Upper lobe of right lung (tissue), 1 donor: Measurements from ENCODE around the gene GPR83. TPM values are rescaled to one million over a fixed set of nuclear protein-coding genes. Genes with fewer than 3 reads are reported as not detected.

Experiments
- ATAC-seq: fragments of 200-7000 bp; cut with Tn5 transposase; one replicate; pipeline ENCODE4 v1.9.1; 2020; ENCODE audit warnings: mild to moderate bottlenecking, moderate library complexity
- DNase-seq: peaks from one replicate; pipeline ENCODE4 v3.0.0-alpha.2; 2020
- H3K27ac ChIP-seq: fragments of 200-600 bp; one replicate; pipeline ENCODE4 v1.8.0; 2022
- H3K27me3 ChIP-seq: fragments of 200-600 bp; one replicate; pipeline ENCODE4 v1.8.0; 2022; ENCODE audit warnings: mild to moderate bottlenecking
- H3K36me3 ChIP-seq: fragments of 200-600 bp; one replicate; pipeline ENCODE4 v1.8.0; 2022
- H3K4me1 ChIP-seq: fragments of 200-600 bp; one replicate; pipeline ENCODE4 v1.8.0; 2022
- H3K4me3 ChIP-seq: fragments of 200-600 bp; one replicate; pipeline ENCODE4 v1.8.0; 2022; ENCODE audit warnings: mild to moderate bottlenecking
- H3K9me3 ChIP-seq: fragments of 200-600 bp; one replicate; pipeline ENCODE4 v1.8.0; 2022
- intact Hi-C: fragments of 100-400 bp; cut with DNase I; formaldehyde crosslinking; loops from one replicate; pipeline ENCODE4 v1.11.0; 2022
- long read RNA-seq: library from polyadenylated mRNA; unstranded; transcript quantifications from one replicate; pipeline ENCODE4 v2.0.0, GENCODE V29; 2021
- total RNA-seq: library from RNA; stranded (reverse); fragmentation: NEBNext Ultra II Directional; extraction: Animal tissue kit (Norgen Biotek cat#: 25700); gene quantifications from one replicate; pipeline ENCODE4 v1.2.1, GENCODE V29; 2021
- TF ChIP-seq, protein P1 (sequence below): fragments of 200-600 bp; IDR thresholded peaks from one replicate; pipeline ENCODE4 v1.8.0; 2022; ENCODE audit warnings: antibody characterized with exemption
- donor health status: DM: no; HTN: yes; CAD: no; lungs with severe emphysema.

GPR83 gene
- 0.12 TPM for total RNA-seq
- long read RNA-seq = 0 reads

- TF ChIP-seq, protein P1, sequence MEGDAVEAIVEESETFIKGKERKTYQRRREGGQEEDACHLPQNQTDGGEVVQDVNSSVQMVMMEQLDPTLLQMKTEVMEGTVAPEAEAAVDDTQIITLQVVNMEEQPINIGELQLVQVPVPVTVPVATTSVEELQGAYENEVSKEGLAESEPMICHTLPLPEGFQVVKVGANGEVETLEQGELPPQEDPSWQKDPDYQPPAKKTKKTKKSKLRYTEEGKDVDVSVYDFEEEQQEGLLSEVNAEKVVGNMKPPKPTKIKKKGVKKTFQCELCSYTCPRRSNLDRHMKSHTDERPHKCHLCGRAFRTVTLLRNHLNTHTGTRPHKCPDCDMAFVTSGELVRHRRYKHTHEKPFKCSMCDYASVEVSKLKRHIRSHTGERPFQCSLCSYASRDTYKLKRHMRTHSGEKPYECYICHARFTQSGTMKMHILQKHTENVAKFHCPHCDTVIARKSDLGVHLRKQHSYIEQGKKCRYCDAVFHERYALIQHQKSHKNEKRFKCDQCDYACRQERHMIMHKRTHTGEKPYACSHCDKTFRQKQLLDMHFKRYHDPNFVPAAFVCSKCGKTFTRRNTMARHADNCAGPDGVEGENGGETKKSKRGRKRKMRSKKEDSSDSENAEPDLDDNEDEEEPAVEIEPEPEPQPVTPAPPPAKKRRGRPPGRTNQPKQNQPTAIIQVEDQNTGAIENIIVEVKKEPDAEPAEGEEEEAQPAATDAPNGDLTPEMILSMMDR = no peak
- H3K9me3 ChIP-seq = no peaks in the 10 kb centered on the region
- intact Hi-C loops = no loop called here
- H3K27ac ChIP-seq = no peak within 1 kb of the TSS
- H3K4me1 ChIP-seq = peaks cover 5% of the 10 kb centered on the region
- H3K27me3 ChIP-seq = peaks cover 38% of the 10 kb centered on the region
- ATAC-seq (peak; percentile 32), DNase-seq (no peak)
- no peaks in the 10 kb centered on the region for H3K36me3 ChIP-seq
- H3K4me3 ChIP-seq = no peak within 1 kb of the TSS
Observed at GRCh38 chr11:94400839-94401772, at the start of gene GPR83. Gene GPR83, minus strand, starts transcription at chr11:94401419. Its CDS starts 172 bp downstream, at chr11:94401247.

GRCh38 chr11:94450048-94450447 lies 48.8 kb upstream of the GPR83 start:
- intact Hi-C loops = no loop called here
- ATAC-seq = no peak
- no peaks in the 10 kb centered on the region for H3K9me3 ChIP-seq
- TF ChIP-seq, protein P1 = no peak
- no peaks in the 10 kb centered on the region for H3K27me3 ChIP-seq
- no peaks in the 10 kb centered on the region for H3K4me1 ChIP-seq
- DNase-seq = no peak
- peaks cover 29% of the 10 kb centered on the region for H3K36me3 ChIP-seq
- no peak overlapping the region for H3K4me3 ChIP-seq
- H3K27ac ChIP-seq = no peak overlapping the region

DNA sequence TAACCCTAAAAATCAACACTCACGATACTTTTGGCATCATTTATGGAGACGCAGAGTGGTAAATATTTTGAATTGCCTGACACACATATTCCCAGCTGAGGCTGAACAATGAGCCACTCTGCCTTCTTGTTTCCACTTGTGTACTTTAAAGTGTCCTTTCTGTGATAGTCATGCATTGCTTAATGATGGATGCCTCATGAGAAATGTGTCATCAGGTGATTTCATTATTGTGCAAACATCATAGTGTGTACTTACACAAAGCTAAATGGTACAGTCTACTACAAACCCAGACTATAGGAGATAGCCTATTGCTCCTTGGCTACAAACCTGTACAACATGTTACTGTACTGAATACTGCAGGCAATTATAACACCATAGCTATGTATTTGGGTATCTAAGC lies 48.2 kb upstream of the GPR83 start:
- no peaks in the 10 kb centered on the region for H3K9me3 ChIP-seq
- H3K36me3 ChIP-seq = peaks cover 30% of the 10 kb centered on the region
- H3K4me3 ChIP-seq = no peak overlapping the region
- ATAC-seq = peak; percentile 42
- H3K27me3 ChIP-seq = no peaks in the 10 kb centered on the region
- DNase-seq = no peak
- intact Hi-C loops = no loop called here
- H3K4me1 ChIP-seq = no peaks in the 10 kb centered on the region
- no peak overlapping the region for H3K27ac ChIP-seq
- TF ChIP-seq, protein P1 = no peak

DNA sequence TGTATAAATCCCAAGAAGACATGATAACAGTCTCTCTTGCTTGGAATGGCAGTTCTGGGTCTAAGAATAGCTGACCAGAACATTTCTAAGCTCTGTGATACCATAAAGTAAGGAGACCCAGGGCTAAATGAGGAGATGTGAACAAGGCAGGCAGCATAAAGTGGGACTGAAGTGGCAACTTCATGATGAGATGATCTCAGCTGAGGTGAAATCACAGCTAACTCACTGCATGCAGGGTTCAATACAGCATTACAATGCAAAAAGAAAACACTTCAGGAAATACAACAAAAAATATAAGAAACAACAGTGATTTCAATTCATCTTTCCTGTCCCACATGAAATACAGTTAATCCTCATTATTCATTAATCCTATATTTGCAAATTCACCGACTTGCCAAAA lies 47.8 kb upstream of the GPR83 start:
- no peaks in the 10 kb centered on the region for H3K9me3 ChIP-seq
- ATAC-seq = no peak
- TF ChIP-seq, protein P1 = no peak
- intact Hi-C loops = no loop called here
- H3K36me3 ChIP-seq = peaks cover 30% of the 10 kb centered on the region
- H3K27me3 ChIP-seq = no peaks in the 10 kb centered on the region
- no peak for DNase-seq
- H3K4me3 ChIP-seq = no peak overlapping the region
- H3K27ac ChIP-seq = no peak overlapping the region
- H3K4me1 ChIP-seq = no peaks in the 10 kb centered on the region

DNA sequence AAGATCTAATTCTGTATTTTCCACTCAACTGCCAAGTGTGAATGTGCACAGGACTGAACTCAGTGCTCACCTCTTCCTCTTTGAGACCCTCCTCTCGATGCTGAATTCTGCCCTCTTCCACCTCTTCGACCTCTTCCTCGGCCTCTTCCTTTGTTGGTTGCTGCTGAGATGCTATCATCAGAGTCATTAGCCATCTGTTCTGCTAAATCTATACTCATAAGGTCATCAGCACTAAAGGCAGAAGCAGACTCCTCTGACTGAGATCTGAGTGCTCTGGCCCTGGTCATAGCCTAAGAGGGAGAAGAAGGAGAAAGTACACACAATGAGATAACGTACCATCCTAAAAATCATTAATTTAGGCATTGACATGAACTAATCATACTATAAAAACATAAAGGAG lies 45.9 kb upstream of the GPR83 start:
- intact Hi-C loops = no loop called here
- ATAC-seq (no peak), DNase-seq (no peak)
- H3K4me3 ChIP-seq = no peak overlapping the region
- no peaks in the 10 kb centered on the region for H3K9me3 ChIP-seq
- no peak overlapping the region for H3K27ac ChIP-seq
- H3K36me3 ChIP-seq = peaks cover 43% of the 10 kb centered on the region
- H3K4me1 ChIP-seq = no peaks in the 10 kb centered on the region
- no peaks in the 10 kb centered on the region for H3K27me3 ChIP-seq
- TF ChIP-seq, protein P1 = no peak
